ENCODE measurements around the gene PCDHA5.

PCDHA5 gene

GRCh38 chr5:140862441-140863295 lies 41.3 kb downstream of the PCDHA5 start:
- H3K9ac ChIP-seq (ENCODE audit: low read depth in 1 of 2, low read length in 2 of 2) = no peak overlapping the region
- H3K27me3 ChIP-seq (ENCODE audit: control insufficient read depth in 1 of 2, insufficient read depth in 2 of 2, low read length in 2 of 2) = no peaks in the 10 kb centered on the region
- H3K9me3 ChIP-seq (ENCODE audit: control insufficient read depth in 1 of 2, low read length in 2 of 2) = peaks cover 17 to 21% of the 10 kb centered on the region in 2 donors
- no peaks in the 10 kb centered on the region for H3K36me3 ChIP-seq (ENCODE audit: control insufficient read depth in 1 of 2, insufficient read depth in 2 of 2, low read length in 2 of 2)
- no peak overlapping the region for H3K4me3 ChIP-seq (ENCODE audit: low read depth in 1 of 2, low read length in 2 of 2)
- H3K27ac ChIP-seq (ENCODE audit: low read depth, low read length) = no peak overlapping the region
- H3K4me1 ChIP-seq (ENCODE audit: control insufficient read depth in 1 of 2, insufficient read depth in 2 of 2, low read length in 2 of 2) = no peaks in the 10 kb centered on the region

GRCh38 chr5:140868721-140869554 lies 47.5 kb downstream of the PCDHA5 start, which contains the start of gene PCDHA11:
Gene PCDHA11 (plus strand): TSS chr5:140868957. CDS start chr5:140869104, 147 bp downstream.
- Histone ChIP-seq H3K27ac (ENCODE audit: low read depth, low read length) (no peak within 1 kb of the TSS), H3K9ac (ENCODE audit: low read depth in 1 of 2, low read length in 2 of 2) (no peak within 1 kb of the TSS), H3K36me3 (ENCODE audit: control insufficient read depth in 1 of 2, insufficient read depth in 2 of 2, low read length in 2 of 2) (no peaks in the 10 kb centered on the region), H3K4me1 (ENCODE audit: control insufficient read depth in 1 of 2, insufficient read depth in 2 of 2, low read length in 2 of 2) (no peaks in the 10 kb centered on the region), H3K4me3 (ENCODE audit: low read depth in 1 of 2, low read length in 2 of 2) (peak within 1 kb of the TSS in 1 of 2 donors; percentile 14), H3K27me3 (ENCODE audit: control insufficient read depth in 1 of 2, insufficient read depth in 2 of 2, low read length in 2 of 2) (no peaks in the 10 kb centered on the region), H3K9me3 (ENCODE audit: control insufficient read depth in 1 of 2, low read length in 2 of 2) (peaks cover 6 to 22% of the 10 kb centered on the region in 2 donors)

- Histone ChIP-seq H3K27ac (ENCODE audit: low read depth, low read length) (no peak overlapping the region), H3K9ac (ENCODE audit: low read depth in 1 of 2, low read length in 2 of 2) (no peak overlapping the region), H3K27me3 (ENCODE audit: control insufficient read depth in 1 of 2, insufficient read depth in 2 of 2, low read length in 2 of 2) (no peaks in the 10 kb centered on the region), H3K4me3 (ENCODE audit: low read depth in 1 of 2, low read length in 2 of 2) (no peak overlapping the region), H3K9me3 (ENCODE audit: control insufficient read depth in 1 of 2, low read length in 2 of 2) (peaks cover 6 to 22% of the 10 kb centered on the region in 2 donors), H3K4me1 (ENCODE audit: control insufficient read depth in 1 of 2, insufficient read depth in 2 of 2, low read length in 2 of 2) (no peaks in the 10 kb centered on the region), H3K36me3 (ENCODE audit: control insufficient read depth in 1 of 2, insufficient read depth in 2 of 2, low read length in 2 of 2) (no peaks in the 10 kb centered on the region)
Measured at GRCh38 chr5:140869555-140869886, 48.1 kb downstream of the PCDHA5 start.

GRCh38 chr5:140870221-140871201 lies 49.1 kb downstream of the PCDHA5 start:
- no peak overlapping the region for H3K4me3 ChIP-seq (ENCODE audit: low read depth in 1 of 2, low read length in 2 of 2)
- no peaks in the 10 kb centered on the region for H3K27me3 ChIP-seq (ENCODE audit: control insufficient read depth in 1 of 2, insufficient read depth in 2 of 2, low read length in 2 of 2)
- H3K27ac ChIP-seq (ENCODE audit: low read depth, low read length) = no peak overlapping the region

More at GRCh38 chr5:140870221-140871201, 49.1 kb downstream of the PCDHA5 start:
- no peak overlapping the region for H3K9ac ChIP-seq (ENCODE audit: low read depth in 1 of 2, low read length in 2 of 2)
- H3K4me1 ChIP-seq (ENCODE audit: control insufficient read depth in 1 of 2, insufficient read depth in 2 of 2, low read length in 2 of 2) = no peaks in the 10 kb centered on the region
- peaks cover 6 to 22% of the 10 kb centered on the region in 2 donors for H3K9me3 ChIP-seq (ENCODE audit: control insufficient read depth in 1 of 2, low read length in 2 of 2)
- H3K36me3 ChIP-seq (ENCODE audit: control insufficient read depth in 1 of 2, insufficient read depth in 2 of 2, low read length in 2 of 2) = no peaks in the 10 kb centered on the region
